ENCODE measurements around the gene LTBR.
A peak's percentile ranks its signal among the peaks of the same experiment; 100 is the strongest.

LTBR gene

DNA sequence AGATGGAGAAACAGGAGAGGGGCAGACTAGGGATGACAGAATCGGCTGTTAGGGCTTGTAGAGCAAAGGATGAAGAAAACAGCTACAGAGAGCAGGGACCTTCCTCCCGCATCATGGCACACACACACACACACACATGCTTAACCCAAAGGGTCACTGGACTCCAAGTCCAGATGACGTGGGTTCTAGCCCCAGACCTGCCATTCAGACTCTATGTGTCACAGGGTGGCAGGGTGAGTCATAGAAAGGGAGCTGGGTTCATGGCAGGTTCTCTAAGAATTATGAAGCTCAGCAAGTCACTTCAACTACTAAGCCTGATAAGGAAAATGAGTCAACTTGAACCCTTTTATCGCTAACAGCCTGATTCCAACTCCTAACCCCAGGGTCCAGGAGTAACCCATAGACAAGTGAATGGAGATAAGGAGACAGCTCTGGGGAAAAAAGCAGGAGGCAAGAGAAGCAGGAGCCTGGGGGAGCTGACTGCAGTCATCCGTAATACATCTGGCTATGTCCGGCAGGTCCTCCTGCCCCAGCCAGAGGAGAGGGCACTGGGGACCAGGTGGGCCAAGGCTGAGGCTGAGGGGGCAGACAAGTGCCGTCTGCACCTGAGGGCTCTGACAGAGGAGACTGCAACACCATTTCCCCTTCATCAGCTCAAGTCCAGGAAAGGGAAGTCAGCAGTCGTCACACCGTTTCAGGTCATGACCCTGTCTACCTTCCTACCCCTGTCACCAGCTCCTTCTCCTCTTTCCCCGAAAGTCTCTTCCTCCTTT is 38.5 kb upstream of the LTBR start:
- in situ Hi-C loops (cut with HindIII; ENCODE audit: low pct_ligation_motif_present, low pct_unique_long_range_greater_than_20kb, low sequenced_read_pairs) = no loop called here
- DNase-seq = peak; percentile 87

GRCh38 chr12:6346235-6346832 is 37.6 kb upstream of the LTBR start:
- in situ Hi-C loops (cut with HindIII; ENCODE audit: low pct_ligation_motif_present, low pct_unique_long_range_greater_than_20kb, low sequenced_read_pairs) = no loop called here
- DNase-seq = no peak

DNA sequence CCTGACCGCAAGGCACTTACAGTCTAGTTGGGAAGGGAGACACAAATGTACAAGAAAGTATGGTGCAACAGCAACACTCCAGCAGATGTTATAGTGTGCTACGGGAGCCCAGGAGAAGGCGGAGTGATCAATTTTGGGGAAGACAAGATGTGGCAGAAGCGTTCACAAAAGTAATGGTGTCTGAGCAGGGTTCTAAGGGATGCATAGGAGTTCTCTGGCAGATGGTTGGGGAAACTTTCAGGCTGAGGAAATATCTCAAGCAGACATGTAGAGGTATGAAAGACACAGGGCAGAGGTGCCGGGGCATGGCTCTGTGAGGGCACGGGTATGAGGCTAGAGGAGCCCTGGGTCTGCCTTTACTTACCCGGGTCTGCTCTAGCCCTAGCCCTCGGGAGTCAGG is 37.0 kb upstream of the LTBR start:
- in situ Hi-C loops (cut with HindIII; ENCODE audit: low pct_ligation_motif_present, low pct_unique_long_range_greater_than_20kb, low sequenced_read_pairs) = no loop called here
- DNase-seq = no peak

- no peak for DNase-seq
- in situ Hi-C loops (cut with HindIII; ENCODE audit: low pct_ligation_motif_present, low pct_unique_long_range_greater_than_20kb, low sequenced_read_pairs) = no loop called here
Observed at GRCh38 chr12:6347367-6348338, 36.3 kb upstream of the LTBR start.

DNA sequence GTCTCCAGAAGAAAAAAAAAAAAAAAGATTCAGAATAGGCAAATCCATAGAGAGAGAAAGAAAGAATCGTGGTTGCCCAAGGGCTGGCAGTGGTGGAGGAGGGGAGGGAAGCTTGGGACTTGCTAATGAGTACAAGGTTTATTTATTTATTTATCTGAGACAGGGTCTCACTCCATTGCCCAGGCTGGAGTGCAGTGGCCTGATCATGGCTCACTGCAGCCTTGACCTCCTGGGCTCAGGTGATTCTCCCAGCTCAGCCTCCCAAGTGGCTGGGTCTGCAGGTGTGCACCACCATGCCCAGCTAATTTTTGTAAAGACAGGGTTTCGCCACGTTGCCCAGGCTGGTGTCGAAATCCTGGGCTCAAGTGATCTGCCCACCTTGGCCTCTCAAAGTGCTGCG is 32.3 kb upstream of the LTBR start:
- no peak for DNase-seq
- in situ Hi-C loops (cut with HindIII; ENCODE audit: low pct_ligation_motif_present, low pct_unique_long_range_greater_than_20kb, low sequenced_read_pairs) = no loop called here

GRCh38 chr12:6352193-6353173 is 31.5 kb upstream of the LTBR start:
- DNase-seq = no peak
- in situ Hi-C loops (cut with HindIII; ENCODE audit: low pct_ligation_motif_present, low pct_unique_long_range_greater_than_20kb, low sequenced_read_pairs) = no loop called here

GRCh38 chr12:6354495-6355393 is 29.2 kb upstream of the LTBR start:
- DNase-seq = no peak
- in situ Hi-C loops (cut with HindIII; ENCODE audit: low pct_ligation_motif_present, low pct_unique_long_range_greater_than_20kb, low sequenced_read_pairs) = no loop called here

- DNase-seq = no peak
- in situ Hi-C loops (cut with HindIII; ENCODE audit: low pct_ligation_motif_present, low pct_unique_long_range_greater_than_20kb, low sequenced_read_pairs) = no loop called here
Observed at GRCh38 chr12:6355491-6356373, 28.2 kb upstream of the LTBR start.

DNA sequence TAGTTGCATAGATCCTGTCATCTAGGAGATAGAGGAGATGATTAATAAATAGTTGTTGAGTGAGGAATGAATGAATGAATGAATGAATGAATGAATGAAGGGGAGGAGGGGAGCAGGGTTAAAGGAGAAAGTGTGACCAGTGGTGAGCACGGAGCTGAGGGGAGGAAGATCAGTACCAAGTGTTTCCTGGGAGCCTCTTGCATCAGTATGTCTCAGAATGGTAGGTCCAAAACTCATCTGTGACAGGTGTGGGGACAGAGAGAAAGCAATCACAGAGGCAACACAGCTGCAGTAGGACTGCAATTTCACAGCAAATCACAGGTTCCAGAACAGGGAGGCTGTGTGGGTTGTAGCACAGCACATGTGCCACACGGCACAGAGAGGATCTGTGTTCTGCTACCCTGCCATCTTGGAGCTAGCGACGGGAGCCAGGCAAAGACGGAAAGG is 27.6 kb upstream of the LTBR start:
- DNase-seq = no peak
- in situ Hi-C loops (cut with HindIII; ENCODE audit: low pct_ligation_motif_present, low pct_unique_long_range_greater_than_20kb, low sequenced_read_pairs) = no loop called here

- in situ Hi-C loops (cut with HindIII; ENCODE audit: low pct_ligation_motif_present, low pct_unique_long_range_greater_than_20kb, low sequenced_read_pairs) = no loop called here
- DNase-seq = no peak
Observed at GRCh38 chr12:6358881-6359280, 25.1 kb upstream of the LTBR start.

GRCh38 chr12:6360080-6360571 is 23.8 kb upstream of the LTBR start:
- in situ Hi-C loops (cut with HindIII; ENCODE audit: low pct_ligation_motif_present, low pct_unique_long_range_greater_than_20kb, low sequenced_read_pairs) = no loop called here
- no peak for DNase-seq

- in situ Hi-C loops (cut with HindIII; ENCODE audit: low pct_ligation_motif_present, low pct_unique_long_range_greater_than_20kb, low sequenced_read_pairs) = no loop called here
- no peak for DNase-seq
Observed at GRCh38 chr12:6360578-6361490, 23.1 kb upstream of the LTBR start.

DNA sequence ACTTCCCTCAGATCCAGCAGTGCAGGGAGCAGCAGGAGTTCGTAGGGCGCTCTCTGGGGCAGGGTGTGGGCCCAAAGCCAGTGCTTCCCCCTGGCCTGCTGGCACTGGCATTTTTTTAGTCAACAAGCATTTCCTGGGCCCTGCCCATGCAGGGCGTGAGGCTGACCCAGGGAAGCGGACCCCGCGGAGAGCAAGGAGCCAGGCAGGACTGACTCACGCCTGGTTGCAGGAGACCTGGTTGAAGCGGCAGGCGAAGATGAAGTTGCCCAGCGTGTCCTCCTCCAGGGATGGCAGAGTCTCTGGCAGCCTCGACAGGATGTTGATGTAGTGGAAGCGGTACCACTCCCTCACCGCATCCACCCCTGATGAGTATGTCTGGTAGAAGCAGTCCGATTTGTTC is 22.1 kb upstream of the LTBR start:
- DNase-seq = peak; percentile 43
- in situ Hi-C loops (cut with HindIII; ENCODE audit: low pct_ligation_motif_present, low pct_unique_long_range_greater_than_20kb, low sequenced_read_pairs) = no loop called here

DNA sequence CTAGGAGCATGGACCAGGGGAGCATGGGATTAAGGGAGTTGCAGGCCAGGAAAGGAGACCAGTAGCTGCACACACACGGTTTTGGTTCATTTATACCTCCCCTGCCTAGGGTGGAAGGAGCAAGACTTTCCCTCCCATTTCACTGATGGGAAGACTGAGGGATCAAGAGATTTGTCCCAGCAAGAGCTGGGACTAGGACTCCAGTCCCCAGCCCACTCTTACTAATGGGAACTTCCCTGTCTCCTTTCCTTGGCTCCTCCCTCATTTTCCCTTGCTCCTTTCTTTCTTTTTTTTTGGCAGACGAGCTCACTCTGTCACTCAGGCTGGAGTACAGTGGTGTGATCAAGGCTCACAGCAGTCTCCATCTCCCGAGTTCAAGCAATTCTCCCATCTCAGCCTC is 21.6 kb upstream of the LTBR start:
- no peak for DNase-seq
- in situ Hi-C loops (cut with HindIII; ENCODE audit: low pct_ligation_motif_present, low pct_unique_long_range_greater_than_20kb, low sequenced_read_pairs) = no loop called here

GRCh38 chr12:6363010-6363329 is 21.0 kb upstream of the LTBR start:
- DNase-seq = no peak
- in situ Hi-C loops (cut with HindIII; ENCODE audit: low pct_ligation_motif_present, low pct_unique_long_range_greater_than_20kb, low sequenced_read_pairs) = no loop called here
